RWPE2 (cell line): ENCODE data around the gene GALNT17.

Experiments used
- ATAC-seq: fragments of 200-7000 bp; cut with Tn5 transposase; 3 replicates; pipeline ENCODE4 v1.9.1; 2021; ENCODE audit warnings: low read depth
- DNase-seq: peaks from one replicate; pipeline ENCODE4 v3.0.0-alpha.2; 2020; ENCODE audit warnings: low spot score
- H3K27ac ChIP-seq: fragments of 450-650 bp; 2 replicates; pipeline ENCODE4 v1.5.1; 2017; ENCODE audit warnings: mild to moderate bottlenecking; ENCODE audit not compliant: poor library complexity, severe bottlenecking
- H3K27me3 ChIP-seq: fragments of 250-450 bp; sonication (Bioruptor Pico); 2 replicates; pipeline ENCODE4 v1.5.1; 2021; ENCODE audit warnings: mild to moderate bottlenecking, moderate library complexity; ENCODE audit not compliant: insufficient read depth, poor library complexity, severe bottlenecking
- H3K36me3 ChIP-seq: fragments of 250-450 bp; sonication (Bioruptor Pico); 2 replicates; pipeline ENCODE4 v1.5.1; 2020; ENCODE audit warnings: low read depth, mild to moderate bottlenecking, moderate library complexity
- H3K4me1 ChIP-seq: fragments of 250-450 bp; sonication (Bioruptor Pico); 2 replicates; pipeline ENCODE4 v1.5.1; 2021; ENCODE audit warnings: mild to moderate bottlenecking, moderate library complexity; ENCODE audit not compliant: insufficient read depth, poor library complexity, severe bottlenecking
- H3K4me3 ChIP-seq: fragments of 250-450 bp; sonication (Bioruptor Pico); 2 replicates; pipeline ENCODE4 v1.5.1; 2021; ENCODE audit warnings: mild to moderate bottlenecking, moderate library complexity; ENCODE audit not compliant: severe bottlenecking
- H3K9me3 ChIP-seq: fragments of 250-450 bp; sonication (Bioruptor Pico); 2 replicates; pipeline ENCODE4 v1.5.1; 2021; ENCODE audit warnings: mild to moderate bottlenecking, moderate library complexity; ENCODE audit not compliant: severe bottlenecking
- CTCF ChIP-seq: fragments of 450-650 bp; IDR thresholded peaks from one replicate; pipeline ENCODE4 v1.5.1; 2017; ENCODE audit warnings: mild to moderate bottlenecking, moderate library complexity; ENCODE audit not compliant: poor library complexity, severe bottlenecking

The GALNT17 gene

GRCh38 chr7:71345117-71345884 lies 213.4 kb downstream of the GALNT17 start:
- Histone ChIP-seq H3K27ac (no peak overlapping the region), H3K9me3 (no peaks in the 10 kb centered on the region), H3K36me3 (no peaks in the 10 kb centered on the region), H3K4me1 (no peaks in the 10 kb centered on the region), H3K4me3 (no peak overlapping the region), H3K27me3 (no peaks in the 10 kb centered on the region)
- ATAC-seq (no peak), DNase-seq (no peak)
- no peak for TF ChIP-seq CTCF

- ATAC-seq (no peak), DNase-seq (no peak)
- no peak overlapping the region for H3K4me3 ChIP-seq
- H3K27ac ChIP-seq = no peak overlapping the region
- TF ChIP-seq CTCF = no peak
- H3K4me1 ChIP-seq = no peaks in the 10 kb centered on the region
- no peaks in the 10 kb centered on the region for H3K27me3 ChIP-seq
- no peaks in the 10 kb centered on the region for H3K9me3 ChIP-seq
- H3K36me3 ChIP-seq = no peaks in the 10 kb centered on the region
These were observed 217.1 kb downstream of the GALNT17 start for GRCh38 chr7:71348821-71349681.

- no peak for ATAC-seq
- Histone ChIP-seq H3K9me3 (no peaks in the 10 kb centered on the region), H3K27ac (no peak overlapping the region), H3K36me3 (no peaks in the 10 kb centered on the region), H3K4me3 (no peak overlapping the region), H3K27me3 (no peaks in the 10 kb centered on the region), H3K4me1 (no peaks in the 10 kb centered on the region)
- no peak for DNase-seq
- no peak for TF ChIP-seq CTCF
These were observed 217.9 kb downstream of the GALNT17 start for GRCh38 chr7:71349682-71350481.

GRCh38 chr7:71350680-71351079 lies 218.7 kb downstream of the GALNT17 start:
- no peak for TF ChIP-seq CTCF
- H3K4me3 ChIP-seq = no peak overlapping the region
- DNase-seq (no peak), ATAC-seq (no peak)
- no peaks in the 10 kb centered on the region for H3K36me3 ChIP-seq
- H3K4me1 ChIP-seq = no peaks in the 10 kb centered on the region
- no peaks in the 10 kb centered on the region for H3K27me3 ChIP-seq
- H3K27ac ChIP-seq = no peak overlapping the region
- no peaks in the 10 kb centered on the region for H3K9me3 ChIP-seq
